Measurements from ENCODE around the gene SLC1A7. TPM values are rescaled to one million over a fixed set of nuclear protein-coding genes. Genes with fewer than 3 reads are reported as not detected.

Gene SLC1A7
- total and polyA plus RNA-seq, 2 of the 13 experiments (the other 11 are each of a cell fraction or from before 2014, with no cell fraction given), result 0.04 to 2.0 TPM

DNA sequence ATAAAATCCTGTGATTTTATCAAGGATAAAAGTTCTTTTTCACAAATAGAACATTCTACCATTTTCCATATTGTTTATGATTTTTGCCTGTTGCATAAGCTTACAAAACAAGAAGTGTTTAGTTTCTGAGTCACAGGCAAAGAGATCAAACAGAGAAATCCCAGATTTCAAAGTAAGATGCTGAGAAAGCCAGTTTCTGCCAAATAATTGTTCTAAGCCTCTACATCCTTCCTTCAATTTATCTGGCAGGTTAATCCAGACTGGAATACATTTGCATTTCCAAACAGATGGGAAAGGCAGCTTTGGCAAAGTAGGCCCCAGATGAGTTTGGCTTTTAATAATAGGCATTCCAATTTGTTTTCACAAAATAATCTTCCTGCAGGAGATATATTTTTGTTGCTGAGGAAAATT, 2.5 kb downstream of the SLC1A7 start:
- in situ Hi-C loops (cut with HindIII; ENCODE audit: extremely low pct_ligation_motif_present, low pct_unique_long_range_greater_than_20kb) (no loop called here), intact Hi-C loops (cut with micrococcal nuclease; ENCODE audit: unreplicated experiment) (loop anchor here (2.0 to 10.0 kb wide), 2 partner anchors 43 to 585 kb away; partner anchors contain the start of gene TUT4)
- Histone ChIP-seq H2AFZ (ENCODE audit: low read length) (no peak overlapping the region), H3K9ac (ENCODE audit: insufficient read depth, low read depth, low read length) (no peak overlapping the region), H3K79me2 (ENCODE audit: insufficient read depth, low read length) (no peaks in the 10 kb centered on the region), H3K4me3 (replicated peaks in 1 of 3; ENCODE audit: insufficient read depth in 1 of 3, low read depth in 2 of 3, low read length in 3 of 3) (no peak overlapping the region), H4K20me1 (ENCODE audit: insufficient read depth, low read length) (no peaks in the 10 kb centered on the region), H3K4me2 (ENCODE audit: low read depth, low read length) (no peak overlapping the region), H3K27me3 (ENCODE audit: control insufficient read depth in 1 of 2, insufficient read depth in 2 of 2, low read length in 2 of 2) (peaks cover 0 to 2% of the 10 kb centered on the region in 2 experiments; a peak in 1 of 5 replicates), H3K9me3 (ENCODE audit: low read length) (peaks cover 7% of the 10 kb centered on the region), H3K27ac (ENCODE audit: extremely low read length, insufficient read depth, low read length) (no peak overlapping the region), H3K36me3 (replicated peaks in 1 of 2; ENCODE audit: control insufficient read depth in 1 of 2, insufficient read depth in 2 of 2, low read length in 2 of 2) (no peaks in the 10 kb centered on the region), H3K4me1 (ENCODE audit: insufficient read depth, low read length) (peaks cover 69% of the 10 kb centered on the region)
- ChIA-PET POLR2A (interaction anchor here (1.1 to 1.2 kb wide), 2 partner anchors 19 to 50 kb away, joined by 3 to 4 read pairs; no protein-coding TSS in a partner anchor), CTCF (ENCODE audit: low intra/inter-chr PET ratio, low total read pairs) (no interaction called here)
- FAIRE-seq (no peak), ATAC-seq (no peak), DNase-seq (ENCODE audit: low spot score) (no peak)
- BruUV-seq (replicated peaks), result no TSS peak
- TF ChIP-seq MXI1 (IDR thresholded peaks at IDR 0.05; ENCODE audit: borderline replicate concordance, low read depth, low read length), result no peak
- TF ChIP-seq U2AF2 (IDR thresholded peaks at IDR 0.05; ENCODE audit: low read depth, low read length), result no peak
- peak; percentile 51; the same call in 1 of the 2 replicates for TF ChIP-seq NFIC (IDR thresholded peaks at IDR 0.05; ENCODE audit: low read length)
- no peak for TF ChIP-seq NKX3-1 (CRISPR knock-in tag; IDR thresholded peaks at IDR 0.05)
- 0 out of 4 replicates have a peak, but pooled peaks of 1 of the 2 experiments have one; percentile 25 for TF ChIP-seq ATF4 (CRISPR knock-in tag; IDR thresholded peaks at IDR 0.05)
- TF ChIP-seq, protein P1, sequence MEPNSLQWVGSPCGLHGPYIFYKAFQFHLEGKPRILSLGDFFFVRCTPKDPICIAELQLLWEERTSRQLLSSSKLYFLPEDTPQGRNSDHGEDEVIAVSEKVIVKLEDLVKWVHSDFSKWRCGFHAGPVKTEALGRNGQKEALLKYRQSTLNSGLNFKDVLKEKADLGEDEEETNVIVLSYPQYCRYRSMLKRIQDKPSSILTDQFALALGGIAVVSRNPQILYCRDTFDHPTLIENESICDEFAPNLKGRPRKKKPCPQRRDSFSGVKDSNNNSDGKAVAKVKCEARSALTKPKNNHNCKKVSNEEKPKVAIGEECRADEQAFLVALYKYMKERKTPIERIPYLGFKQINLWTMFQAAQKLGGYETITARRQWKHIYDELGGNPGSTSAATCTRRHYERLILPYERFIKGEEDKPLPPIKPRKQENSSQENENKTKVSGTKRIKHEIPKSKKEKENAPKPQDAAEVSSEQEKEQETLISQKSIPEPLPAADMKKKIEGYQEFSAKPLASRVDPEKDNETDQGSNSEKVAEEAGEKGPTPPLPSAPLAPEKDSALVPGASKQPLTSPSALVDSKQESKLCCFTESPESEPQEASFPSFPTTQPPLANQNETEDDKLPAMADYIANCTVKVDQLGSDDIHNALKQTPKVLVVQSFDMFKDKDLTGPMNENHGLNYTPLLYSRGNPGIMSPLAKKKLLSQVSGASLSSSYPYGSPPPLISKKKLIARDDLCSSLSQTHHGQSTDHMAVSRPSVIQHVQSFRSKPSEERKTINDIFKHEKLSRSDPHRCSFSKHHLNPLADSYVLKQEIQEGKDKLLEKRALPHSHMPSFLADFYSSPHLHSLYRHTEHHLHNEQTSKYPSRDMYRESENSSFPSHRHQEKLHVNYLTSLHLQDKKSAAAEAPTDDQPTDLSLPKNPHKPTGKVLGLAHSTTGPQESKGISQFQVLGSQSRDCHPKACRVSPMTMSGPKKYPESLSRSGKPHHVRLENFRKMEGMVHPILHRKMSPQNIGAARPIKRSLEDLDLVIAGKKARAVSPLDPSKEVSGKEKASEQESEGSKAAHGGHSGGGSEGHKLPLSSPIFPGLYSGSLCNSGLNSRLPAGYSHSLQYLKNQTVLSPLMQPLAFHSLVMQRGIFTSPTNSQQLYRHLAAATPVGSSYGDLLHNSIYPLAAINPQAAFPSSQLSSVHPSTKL (CRISPR knock-in tag; IDR thresholded peaks at IDR 0.05), result peak; percentile 45
- no peak for TF ChIP-seq ZNF567 (CRISPR knock-in tag; IDR thresholded peaks at IDR 0.05; ENCODE audit: borderline replicate concordance)
- no peak for TF ChIP-seq CEBPG (CRISPR knock-in tag; IDR thresholded peaks at IDR 0.05)
- no peak for TF ChIP-seq FOXA1 (IDR thresholded peaks at IDR 0.05)
- no peak for TF ChIP-seq FOXA1 (CRISPR knock-in tag; IDR thresholded peaks at IDR 0.05)
- no peak for TF ChIP-seq MAFG (CRISPR knock-in tag; IDR thresholded peaks at IDR 0.05)
- no peak for TF ChIP-seq ATF1 (CRISPR knock-in tag; IDR thresholded peaks at IDR 0.05)
- TF ChIP-seq NR1H2 (CRISPR knock-in tag; IDR thresholded peaks at IDR 0.05; ENCODE audit: borderline replicate concordance, low read depth), result no peak
- no peak for TF ChIP-seq KMT2A (CRISPR knock-in tag; IDR thresholded peaks at IDR 0.05)
- no peak for TF ChIP-seq KAT7 (CRISPR knock-in tag; IDR thresholded peaks at IDR 0.05; ENCODE audit: borderline replicate concordance)
- no peak for TF ChIP-seq EEA1 (CRISPR knock-in tag; IDR thresholded peaks at IDR 0.05; ENCODE audit: borderline replicate concordance)
- peak; percentile 34; the same call in 1 of the 2 replicates for TF ChIP-seq HMG20A (CRISPR knock-in tag; IDR thresholded peaks at IDR 0.05; ENCODE audit: borderline replicate concordance)
- 0 out of 2 replicates have a peak, but pooled peaks have one; percentile 22 for TF ChIP-seq GATAD2A (CRISPR knock-in tag; IDR thresholded peaks at IDR 0.05)
- TF ChIP-seq SOX5 (CRISPR knock-in tag; IDR thresholded peaks at IDR 0.05; ENCODE audit: borderline replicate concordance), result peak; percentile 33; the same call in 1 of the 2 replicates
- TF ChIP-seq, protein P2, sequence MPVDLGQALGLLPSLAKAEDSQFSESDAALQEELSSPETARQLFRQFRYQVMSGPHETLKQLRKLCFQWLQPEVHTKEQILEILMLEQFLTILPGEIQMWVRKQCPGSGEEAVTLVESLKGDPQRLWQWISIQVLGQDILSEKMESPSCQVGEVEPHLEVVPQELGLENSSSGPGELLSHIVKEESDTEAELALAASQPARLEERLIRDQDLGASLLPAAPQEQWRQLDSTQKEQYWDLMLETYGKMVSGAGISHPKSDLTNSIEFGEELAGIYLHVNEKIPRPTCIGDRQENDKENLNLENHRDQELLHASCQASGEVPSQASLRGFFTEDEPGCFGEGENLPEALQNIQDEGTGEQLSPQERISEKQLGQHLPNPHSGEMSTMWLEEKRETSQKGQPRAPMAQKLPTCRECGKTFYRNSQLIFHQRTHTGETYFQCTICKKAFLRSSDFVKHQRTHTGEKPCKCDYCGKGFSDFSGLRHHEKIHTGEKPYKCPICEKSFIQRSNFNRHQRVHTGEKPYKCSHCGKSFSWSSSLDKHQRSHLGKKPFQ (CRISPR knock-in tag; IDR thresholded peaks at IDR 0.05; ENCODE audit: insufficient replicate concordance), result no peak

All from HepG2 (cell line).